HG03460 (cell line): Measurements from ENCODE around the gene MIOX.

Source experiments
- ATAC-seq: cut with Tn5 transposase; IDR thresholded peaks from one replicate; pipeline ENCODE4 v1.9.1; 2021; ENCODE audit not compliant: unreplicated experiment

The MIOX gene

DNA sequence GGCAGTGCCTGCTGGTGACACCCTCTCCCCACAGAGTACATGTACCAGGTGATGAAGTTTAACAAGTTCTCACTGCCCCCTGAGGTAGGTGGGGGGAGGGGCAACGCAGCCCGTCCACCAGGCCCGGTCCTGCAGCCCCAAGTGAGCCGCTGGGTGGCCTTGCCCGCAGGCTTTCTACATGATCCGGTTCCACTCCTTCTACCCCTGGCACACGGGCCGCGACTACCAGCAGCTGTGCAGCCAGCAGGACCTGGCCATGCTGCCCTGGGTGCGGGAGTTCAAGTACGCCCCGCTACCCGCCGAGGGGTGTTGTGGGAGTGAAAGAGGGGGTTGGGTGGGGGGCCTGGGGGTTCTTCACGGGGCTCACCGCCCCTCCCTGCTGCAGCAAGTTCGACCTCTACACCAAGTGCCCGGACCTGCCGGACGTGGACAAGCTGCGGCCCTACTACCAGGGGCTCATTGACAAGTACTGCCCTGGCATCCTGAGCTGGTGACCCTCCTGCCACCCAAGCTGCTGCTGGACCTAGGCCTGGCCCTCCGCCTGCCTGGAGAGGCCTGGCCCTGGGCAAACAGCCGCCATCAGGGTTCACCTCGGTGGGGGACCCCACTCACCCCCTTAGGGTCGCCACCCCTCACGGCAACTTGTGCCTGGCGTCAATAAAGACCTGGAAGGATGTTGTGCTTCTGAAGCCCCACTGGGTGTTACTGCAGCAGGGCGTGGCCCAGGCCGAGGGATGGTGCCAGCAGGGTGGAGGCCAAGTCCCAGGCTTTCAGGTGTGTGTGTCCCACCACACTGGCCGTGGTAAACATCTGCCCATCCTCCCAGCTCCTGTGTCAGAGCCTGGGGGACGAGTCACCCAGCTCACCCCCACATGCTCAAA, 2.9 kb downstream of the MIOX start:
- ATAC-seq: no peak

DNA sequence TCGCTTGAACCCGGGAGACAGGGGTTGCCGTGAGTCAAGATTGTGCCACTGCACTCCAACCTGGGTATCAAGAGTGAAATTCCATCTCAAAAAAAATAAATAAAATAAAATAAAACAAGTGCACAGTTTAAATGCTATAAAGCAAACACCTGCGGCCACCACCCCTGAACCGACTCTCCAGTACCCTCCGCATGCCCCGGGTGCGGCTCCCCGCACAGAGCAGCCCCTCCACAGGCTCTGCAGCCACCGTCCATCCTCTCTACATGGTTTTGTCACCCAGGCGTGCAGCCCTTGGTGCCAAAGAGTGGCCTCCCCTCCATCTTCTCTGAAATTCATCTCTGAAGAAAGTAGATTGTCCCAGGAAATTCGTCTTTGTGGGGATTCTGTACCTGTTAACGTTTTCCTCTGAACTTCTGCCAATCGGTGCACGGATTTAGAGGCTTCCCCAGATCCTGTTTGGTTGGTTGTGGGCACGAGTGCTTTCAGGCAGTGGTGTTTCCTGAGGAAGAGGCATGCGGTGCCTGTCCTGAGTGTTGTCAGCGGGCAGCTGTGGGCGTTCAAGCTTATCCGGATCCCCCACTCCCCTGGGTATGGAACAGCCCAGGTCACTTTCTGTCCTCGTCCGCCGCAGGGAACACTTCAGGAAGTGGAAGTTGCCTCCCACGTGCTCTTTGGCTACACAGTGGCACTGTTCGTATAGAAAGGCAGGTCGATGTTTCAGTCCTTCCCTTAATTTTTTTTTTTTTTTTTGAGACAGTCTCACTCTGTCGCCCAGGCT, 4.1 kb downstream of the MIOX start:
- no peak for ATAC-seq

DNA sequence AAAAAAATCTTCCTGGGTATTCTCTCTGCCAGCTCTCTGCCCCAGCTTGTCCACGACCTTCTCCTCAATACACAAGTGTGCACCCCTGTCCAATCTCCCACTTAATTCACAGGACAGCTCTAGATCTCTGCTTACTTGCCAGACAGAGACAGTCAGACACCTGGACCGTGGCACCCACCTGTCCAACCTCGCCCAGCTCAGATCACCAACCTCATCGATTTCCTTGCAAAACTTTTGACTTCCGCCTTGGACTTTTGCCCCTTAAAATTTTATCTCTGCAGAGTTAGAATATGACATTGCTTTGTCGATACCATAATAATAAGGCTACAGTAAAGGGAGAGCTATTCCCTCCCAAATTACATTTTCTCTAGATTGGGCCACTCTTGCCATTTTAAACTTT, 10.4 kb downstream of the MIOX start:
- no peak for ATAC-seq

DNA sequence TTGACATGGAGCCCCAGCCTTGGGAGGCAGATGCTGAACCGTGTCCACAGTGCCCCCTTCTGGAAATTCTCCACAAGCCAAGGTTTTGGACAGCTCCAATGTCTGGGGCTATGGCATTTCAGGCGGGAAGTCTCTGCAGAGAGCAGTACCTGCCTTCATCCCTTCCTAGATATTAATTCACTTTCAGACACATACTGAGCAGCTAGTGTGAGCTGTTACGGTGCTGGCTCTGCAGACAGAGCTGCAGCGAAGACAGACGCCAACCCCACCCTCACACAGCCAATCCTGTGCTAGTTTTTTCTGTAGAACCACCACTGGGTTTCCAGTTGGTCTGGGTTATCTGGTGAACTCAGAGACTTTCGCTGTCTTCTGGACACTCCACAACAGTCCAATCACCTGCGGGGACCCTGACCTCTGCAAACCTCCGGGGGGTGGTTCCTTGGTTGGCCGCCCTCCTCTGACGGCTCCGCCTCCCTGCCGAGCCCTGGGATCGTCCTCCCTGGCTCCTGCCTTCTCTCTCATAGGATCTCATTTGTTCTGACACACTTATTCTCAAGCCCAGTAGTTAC, 11.7 kb downstream of the MIOX start:
- no peak for ATAC-seq

DNA sequence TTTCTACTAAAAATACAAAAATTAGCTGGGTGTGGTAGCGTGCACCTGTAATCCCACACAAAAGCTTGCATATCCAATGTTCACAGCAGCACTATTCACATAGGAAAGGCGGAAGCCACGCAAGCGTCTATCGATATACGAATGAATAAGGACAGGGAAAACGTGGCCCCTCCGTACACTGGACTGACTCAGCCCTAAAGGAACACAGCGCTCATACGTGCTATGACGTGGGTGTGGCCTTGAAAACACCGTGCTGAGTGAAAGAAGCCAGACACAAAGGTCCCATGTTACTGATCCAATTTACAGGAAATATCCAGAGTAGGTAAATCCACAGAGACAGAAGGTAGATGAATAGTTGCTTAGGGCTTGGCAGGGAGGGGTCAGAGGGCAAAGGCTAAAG, 13.8 kb downstream of the MIOX start:
- no peak for ATAC-seq

DNA sequence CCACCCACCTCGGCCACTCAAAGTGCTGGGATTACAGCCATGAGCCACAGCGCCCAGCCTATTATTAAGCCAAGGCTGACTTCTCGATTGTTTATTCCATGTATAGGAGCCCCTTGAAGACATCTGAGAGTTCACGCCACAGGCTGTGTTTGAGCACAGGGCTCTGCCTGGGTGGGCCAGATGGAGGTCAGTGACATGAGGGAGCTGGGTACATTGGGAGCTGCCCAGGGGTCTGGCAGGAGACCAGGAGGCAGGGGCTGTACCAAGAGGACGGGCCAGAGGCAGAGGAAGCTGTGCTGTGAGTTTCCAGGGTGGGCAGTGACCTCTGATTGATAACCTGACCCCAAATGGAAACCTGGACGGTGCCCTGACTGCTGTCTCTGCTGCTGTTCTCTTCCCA, 15.4 kb downstream of the MIOX start:
- ATAC-seq: no peak

DNA sequence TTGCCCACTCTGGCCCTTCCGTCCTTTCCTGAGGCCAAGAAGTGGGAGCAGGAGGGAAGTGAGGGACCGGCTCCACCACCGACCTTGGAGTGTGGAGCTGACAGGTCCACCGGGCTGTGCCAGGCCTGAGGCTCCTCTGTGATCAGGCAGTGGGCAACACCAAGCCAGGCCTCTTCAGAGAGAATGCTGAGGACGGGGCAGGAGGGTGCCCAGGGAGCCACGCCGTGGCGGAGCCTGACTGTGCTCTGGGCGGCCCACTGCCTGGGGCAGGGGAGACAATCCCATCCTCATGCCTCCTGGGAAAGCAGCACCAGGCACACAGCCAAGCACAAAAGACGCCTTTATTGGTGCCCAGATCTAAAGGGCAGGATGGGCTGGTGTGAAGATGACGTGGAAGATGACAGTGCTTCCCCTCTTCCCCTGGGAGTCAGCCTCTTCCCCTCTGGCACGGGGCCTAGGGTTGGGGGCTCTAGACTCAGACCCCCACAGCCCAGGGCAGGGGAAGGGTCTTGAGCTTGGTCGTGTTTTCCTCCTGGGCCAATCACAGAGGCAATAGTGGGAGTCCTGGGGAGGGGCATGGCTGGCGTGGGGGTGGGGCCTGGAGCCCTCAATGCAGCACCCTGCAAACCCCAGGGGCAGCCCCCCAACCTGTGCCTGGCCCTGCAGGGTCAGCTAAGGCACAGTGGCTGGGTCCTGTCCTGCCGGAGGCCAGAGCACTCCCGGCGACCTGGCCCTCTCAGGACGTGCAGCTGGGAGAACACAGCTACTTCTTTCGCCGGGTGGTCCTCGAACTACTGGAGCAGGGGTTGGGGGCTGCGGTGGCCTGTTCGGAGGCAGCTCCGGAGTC, 16.2 kb downstream of the MIOX start:
- ATAC-seq: no peak

DNA sequence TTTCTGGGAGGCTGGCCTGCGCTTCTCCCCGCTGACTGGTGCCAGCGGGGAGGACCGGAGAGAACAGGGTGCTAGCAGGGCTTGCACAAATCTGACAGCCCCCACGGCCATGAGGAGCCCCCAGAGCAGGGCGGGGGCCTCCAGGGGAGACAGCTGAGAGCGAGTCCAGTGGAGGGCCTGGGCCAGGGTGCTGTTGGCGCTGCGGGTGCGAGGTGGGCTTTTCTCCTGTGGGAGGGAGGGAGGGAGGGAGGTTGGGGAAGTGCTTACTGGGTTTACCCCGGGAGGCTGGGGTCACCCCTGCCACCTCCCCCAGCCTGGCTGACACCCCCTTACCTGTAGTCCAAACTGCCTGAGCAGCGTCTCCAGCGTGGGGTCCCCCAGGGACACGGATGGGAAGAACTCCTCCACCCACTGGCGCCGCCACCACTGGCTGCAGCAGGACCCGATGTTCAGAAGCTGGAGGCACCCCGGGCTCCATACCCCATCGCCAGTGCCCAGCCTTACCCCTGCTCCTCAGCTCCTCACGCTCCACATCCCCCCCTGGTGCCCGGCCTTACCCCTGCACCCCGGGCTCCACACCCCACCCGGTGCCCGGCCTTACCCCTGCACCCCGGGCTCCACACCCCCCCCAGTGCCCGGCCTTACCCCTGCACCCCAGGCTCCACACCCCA, 17.0 kb downstream of the MIOX start:
- no peak for ATAC-seq

DNA sequence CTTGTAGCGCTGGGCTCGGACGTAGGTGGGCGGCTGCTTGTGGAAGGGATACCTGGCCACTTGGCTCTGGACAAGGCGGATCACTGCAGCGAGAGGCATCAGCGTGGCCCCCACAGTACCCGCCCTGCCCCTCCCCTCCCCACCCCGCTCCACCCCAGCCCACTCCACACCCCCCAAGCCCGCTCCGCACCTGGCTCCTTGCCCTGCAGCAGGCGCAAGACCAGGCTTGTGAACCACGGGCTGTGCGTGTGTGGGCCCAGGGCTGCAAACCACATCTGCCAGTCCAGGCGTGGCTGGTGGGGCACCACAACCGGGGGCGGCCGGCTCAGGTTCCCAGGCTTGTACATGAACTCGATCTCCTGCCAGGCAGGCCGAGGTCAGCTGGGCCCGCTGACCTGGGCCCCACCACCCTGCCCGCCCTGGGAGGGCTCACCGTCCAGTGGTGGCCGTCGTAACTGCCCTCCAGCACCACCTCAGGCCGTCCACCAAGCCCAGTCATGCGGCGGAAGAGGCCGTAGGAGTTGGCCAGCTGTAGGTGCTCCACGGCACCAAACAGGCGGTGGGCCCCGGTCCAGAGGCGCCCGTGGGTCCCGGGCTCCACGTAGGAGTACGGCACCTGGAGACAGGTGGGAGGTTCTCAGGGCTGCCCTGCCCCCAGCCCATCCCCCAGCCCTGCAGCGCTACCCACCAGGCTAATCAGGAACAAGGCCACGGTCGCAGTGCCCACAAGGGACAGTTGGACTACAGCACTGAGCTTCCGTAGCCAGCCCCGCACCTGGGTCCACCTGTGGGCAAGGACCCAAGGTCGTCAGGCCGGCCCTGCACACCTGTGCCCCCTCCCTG, 17.9 kb downstream of the MIOX start:
- no peak for ATAC-seq

DNA sequence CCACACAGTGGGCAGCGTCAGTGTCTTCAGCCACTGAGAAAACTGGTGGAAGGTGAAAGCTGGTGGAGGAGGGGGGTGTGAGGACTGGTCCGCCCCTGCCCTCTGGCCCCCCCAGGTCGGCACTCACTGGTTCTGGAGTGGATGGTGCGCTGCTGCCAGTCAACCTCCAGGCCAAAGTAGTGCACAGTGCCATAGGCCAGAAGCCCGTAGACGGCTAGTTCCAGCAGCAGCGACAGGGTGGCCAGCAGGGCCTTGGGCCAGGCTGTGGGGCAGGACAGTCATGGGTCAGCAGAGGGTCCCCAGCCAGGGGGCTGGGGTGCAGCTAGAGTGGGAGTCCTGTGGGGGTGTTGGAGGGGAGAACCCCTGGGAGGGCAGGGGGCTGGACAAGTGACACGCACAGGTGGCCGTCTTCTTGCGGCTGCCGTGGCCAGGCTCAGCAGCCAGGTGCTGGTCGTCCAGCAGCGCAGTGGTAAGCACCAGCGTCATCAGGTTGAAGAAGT, 18.7 kb downstream of the MIOX start:
- no peak for ATAC-seq

DNA sequence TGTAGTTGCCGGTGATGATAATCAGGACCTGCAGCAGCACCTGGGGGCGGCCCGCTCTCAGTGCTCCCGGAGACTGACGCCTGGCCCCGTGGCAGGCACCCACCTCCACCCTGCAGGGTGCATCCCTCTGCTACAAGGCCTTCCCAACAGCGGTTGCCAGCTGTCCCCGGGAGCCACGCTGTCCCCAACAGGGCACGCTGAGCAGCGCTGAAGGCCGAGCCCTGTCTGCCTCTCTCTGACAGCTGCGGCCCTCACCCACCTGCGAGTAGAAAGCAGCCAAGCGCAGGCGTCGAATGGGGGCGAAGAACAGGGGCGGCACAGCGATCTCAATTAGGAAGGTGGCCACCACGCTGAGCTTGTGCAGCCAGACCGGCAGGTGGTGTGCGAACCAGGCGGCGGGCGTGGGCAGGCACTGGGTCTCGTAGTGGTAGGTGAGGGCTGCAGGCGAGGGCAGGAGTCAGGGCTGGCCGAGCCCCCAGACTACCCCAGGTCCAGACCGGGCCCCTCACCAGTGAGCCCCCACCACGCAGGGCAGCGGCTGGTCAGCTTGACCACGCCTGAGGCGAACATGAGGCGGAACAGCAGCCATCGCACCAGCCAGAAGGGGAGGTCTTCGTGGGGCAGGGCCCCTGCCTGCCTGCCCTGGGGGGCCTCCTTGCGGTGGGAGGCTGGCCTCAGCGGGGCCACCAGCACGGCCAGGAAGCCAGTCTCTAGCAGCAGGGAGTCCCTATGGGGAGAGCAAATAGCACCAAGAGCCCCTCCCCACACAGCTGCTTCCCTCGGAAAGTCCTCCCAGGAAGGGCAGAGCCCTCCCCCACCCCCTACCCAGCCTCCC, 19.3 kb downstream of the MIOX start:
- no peak for ATAC-seq

DNA sequence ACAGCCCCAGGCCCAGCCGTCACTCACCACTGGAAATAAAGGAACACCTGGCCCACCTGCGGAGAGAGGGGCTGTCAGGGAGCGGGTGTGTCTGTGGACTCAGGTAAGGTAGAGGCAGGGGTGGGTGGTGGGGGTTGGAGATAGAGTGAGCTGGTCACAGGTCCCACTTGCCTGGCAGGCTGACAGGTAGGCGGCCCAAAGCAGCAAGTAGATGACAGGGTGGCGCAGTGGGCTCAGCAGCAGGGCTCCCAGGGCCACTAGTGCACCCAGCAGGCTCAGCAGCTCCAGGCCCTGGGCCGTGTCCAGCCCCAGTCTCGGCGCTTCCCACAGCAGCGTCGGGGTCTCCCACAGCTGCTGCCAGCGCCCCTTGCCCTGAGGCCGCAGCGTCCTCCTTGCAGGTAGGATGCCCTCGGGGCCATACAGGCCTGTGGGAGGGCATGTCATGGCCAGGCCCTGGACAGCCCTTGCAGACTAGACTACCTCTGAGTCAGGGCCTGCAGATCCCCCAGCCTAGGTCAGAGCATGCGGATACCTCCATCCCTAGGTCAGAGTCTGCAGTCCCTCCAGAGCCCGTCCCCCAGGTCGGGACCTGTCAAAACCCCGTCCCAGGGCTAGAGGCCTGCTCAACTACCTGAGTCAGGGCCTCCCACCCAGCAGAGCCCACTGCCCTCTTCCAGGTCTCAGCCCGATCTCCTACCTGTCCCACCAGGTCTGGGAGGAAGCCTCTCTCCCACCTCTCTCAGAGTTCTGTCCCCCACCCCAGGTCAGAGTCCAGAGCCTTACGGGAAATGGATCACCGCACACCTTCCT, 20.2 kb downstream of the MIOX start:
- ATAC-seq: no peak

DNA sequence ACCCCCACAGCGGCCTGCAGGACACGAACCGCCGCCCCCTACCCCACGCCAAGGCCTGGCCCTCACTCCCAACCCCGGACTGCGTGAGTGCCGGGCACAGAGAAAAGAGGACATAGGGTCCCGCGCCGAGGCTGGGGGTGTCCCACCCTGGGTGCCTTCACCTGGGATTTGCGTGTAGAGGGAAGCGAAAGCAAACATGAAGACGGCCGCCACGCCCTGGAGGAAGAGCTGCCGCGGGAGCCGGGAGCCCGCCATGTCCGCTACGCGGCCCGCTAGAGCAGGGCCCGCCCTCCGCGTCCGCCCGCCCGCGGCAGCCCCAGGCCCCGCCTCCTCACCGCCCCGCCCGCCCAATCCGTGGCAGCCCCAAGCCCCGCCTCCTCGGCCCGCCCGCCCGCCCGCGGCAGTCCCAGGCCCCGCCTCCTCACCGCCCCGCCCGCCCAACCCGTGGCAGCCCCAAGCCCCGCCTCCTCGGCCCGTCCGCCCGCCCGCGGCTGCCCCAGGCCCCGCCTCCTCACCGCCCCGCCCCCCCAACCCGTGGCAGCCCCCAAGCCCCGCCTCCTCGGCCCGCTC, 20.8 kb downstream of the MIOX start, which contains the start of gene LMF2:
LMF2 (minus strand) TSS at position 282 of the 570 bp plus-strand sequence; CDS start at position 255, 27 bp downstream.
- peak; percentile 62 for ATAC-seq

DNA sequence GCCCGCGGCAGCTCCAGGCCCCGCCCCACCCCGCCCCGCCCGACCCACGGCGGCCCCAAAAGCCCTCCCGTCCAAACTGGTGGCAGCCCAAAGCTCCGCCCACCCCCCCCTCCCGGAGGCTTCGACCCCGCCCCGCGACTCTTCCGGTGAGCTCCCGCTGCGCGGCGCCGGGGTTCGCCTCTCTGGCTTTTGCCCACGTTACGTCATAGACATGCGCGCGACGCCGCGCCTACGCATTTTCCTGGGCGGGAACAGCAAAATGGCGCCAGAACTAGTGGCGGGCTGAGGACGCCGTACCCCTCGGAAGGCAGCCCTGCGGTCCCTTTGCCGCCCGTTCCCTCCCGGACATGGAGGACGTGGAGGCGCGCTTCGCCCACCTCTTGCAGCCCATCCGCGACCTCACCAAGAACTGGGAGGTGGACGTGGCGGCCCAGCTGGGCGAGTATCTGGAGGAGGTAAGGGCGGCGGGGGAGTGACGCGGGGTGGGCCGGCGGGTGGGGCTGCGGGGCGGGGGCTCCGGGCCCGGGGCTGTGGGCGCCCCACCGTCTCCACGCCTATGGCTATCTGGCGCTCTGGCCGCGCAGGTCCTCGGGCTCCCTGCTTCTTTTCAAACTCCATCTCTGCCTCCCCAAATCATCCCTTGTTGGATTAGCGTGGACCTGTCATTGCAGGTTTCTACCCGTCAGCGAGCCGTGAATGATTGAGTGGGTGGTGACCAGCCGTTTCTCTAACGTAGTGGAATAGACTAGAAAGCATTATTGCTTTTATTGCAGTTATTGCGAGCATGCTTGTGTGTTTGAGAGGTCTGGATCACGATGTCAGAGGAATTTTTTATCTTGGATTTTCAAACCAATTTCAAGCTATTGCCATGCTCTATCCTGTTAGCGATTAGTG, 21.6 kb downstream of the MIOX start, which contains the start of gene NCAPH2:
NCAPH2 (plus strand) TSS at position 234 of the 894 bp plus-strand sequence; CDS start at position 348, 114 bp downstream.
- ATAC-seq: peak; percentile 66

DNA sequence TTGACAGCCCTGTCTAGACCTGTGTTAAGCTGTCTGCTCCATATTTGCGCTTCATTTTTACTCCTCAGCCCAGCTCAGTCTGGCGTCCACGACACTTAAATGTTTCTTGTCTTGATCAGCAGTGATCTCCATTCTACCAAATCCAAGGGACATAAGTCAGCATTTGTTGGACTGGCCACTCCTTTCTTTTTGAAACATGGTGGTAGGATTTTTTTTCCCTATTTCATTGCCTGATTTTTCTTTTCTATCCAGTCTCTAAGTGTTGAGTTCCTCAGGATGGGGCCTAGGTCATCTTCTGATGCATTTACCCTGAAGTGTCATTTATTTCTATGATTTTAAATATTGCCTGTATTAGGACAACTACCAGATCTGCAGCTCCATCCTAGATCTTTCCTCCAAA, 22.2 kb downstream of the MIOX start:
- no peak for ATAC-seq

DNA sequence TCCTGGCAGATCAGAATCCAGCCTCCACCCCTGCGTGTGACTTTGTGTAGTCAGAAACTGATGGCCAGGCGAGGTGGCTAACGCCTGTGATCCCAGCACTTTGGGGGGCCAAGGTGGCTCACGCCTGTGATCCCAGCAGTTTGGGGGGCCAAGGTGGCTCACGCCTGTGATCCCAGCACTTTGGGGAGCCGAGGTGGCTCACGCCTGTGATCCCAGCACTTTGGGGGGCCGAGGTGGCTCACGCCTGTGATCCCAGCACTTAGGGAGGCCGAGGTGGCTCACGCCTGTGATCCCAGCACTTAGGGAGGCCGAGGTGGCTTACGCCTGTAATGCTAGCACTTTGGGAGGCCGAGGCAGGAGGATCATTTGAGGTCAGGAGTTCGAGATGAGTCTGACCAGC, 26.5 kb downstream of the MIOX start:
- ATAC-seq: no peak
